Measurements from ENCODE around the gene DGCR6L.

GRCh38 chr22:20280866-20281265 lies 39.0 kb downstream of the DGCR6L start:
- TF ChIP-seq POLR2AphosphoS5 (IDR thresholded peaks at IDR 0.05): no peak
- no peak for TF ChIP-seq POLR2A (IDR thresholded peaks at IDR 0.05)
